ENCODE data around the gene ANKRD44.

Gene ANKRD44

GRCh38 chr2:197088694-197089093 lies 221.9 kb downstream of the ANKRD44 start:
- no peak overlapping the region for H3K4me3 ChIP-seq (ENCODE audit: low read length, poor library complexity, severe bottlenecking)
- no peaks in the 10 kb centered on the region for H3F3A ChIP-seq (ENCODE audit: low read depth)
- TF ChIP-seq CTCF (conservative IDR thresholded peaks at IDR 0.05; ENCODE audit: low read length) = no peak
- no peak for TF ChIP-seq EZH2phosphoT487 (IDR thresholded peaks at IDR 0.05; ENCODE audit: borderline replicate concordance)
- H4K20me1 ChIP-seq (ENCODE audit: insufficient read depth, low read length, poor library complexity, severe bottlenecking) = no peaks in the 10 kb centered on the region
- no peak overlapping the region for H2AFZ ChIP-seq (ENCODE audit: low read length)
- peaks cover 6% of the 10 kb centered on the region; the same call in 1 of the 2 replicates for H3K36me3 ChIP-seq (ENCODE audit: insufficient read depth, low read length)
- H3K9me3 ChIP-seq (ENCODE audit: insufficient read depth, low read depth, low read length) = no peaks in the 10 kb centered on the region
- no peaks in the 10 kb centered on the region for H3K27me3 ChIP-seq (ENCODE audit: insufficient read depth, low read length, poor library complexity, severe bottlenecking)
- H3K4me1 ChIP-seq (ENCODE audit: insufficient read depth, low read length, poor library complexity, severe bottlenecking) = peaks cover 12% of the 10 kb centered on the region
- H3K9ac ChIP-seq (ENCODE audit: low read depth, low read length, poor library complexity, severe bottlenecking) = no peak overlapping the region
- no peaks in the 10 kb centered on the region for H3K9me2 ChIP-seq (replicated peaks; ENCODE audit: low read depth, low read length)
- no peak overlapping the region for H3K4me2 ChIP-seq (ENCODE audit: low read depth, low read length, poor library complexity, severe bottlenecking)
- H3K79me2 ChIP-seq (ENCODE audit: insufficient read depth, low read length) = no peaks in the 10 kb centered on the region

- Histone ChIP-seq H3K4me1 (ENCODE audit: insufficient read depth, low read length, poor library complexity, severe bottlenecking) (peaks cover 12% of the 10 kb centered on the region), H3K9ac (ENCODE audit: low read depth, low read length, poor library complexity, severe bottlenecking) (no peak overlapping the region), H3K9me2 (replicated peaks; ENCODE audit: low read depth, low read length) (no peaks in the 10 kb centered on the region), H3K9me3 (ENCODE audit: insufficient read depth, low read depth, low read length) (no peaks in the 10 kb centered on the region), H3K4me3 (ENCODE audit: low read length, poor library complexity, severe bottlenecking) (no peak overlapping the region), H2AFZ (ENCODE audit: low read length) (no peak overlapping the region), H3K4me2 (ENCODE audit: low read depth, low read length, poor library complexity, severe bottlenecking) (no peak overlapping the region), H3K27me3 (ENCODE audit: insufficient read depth, low read length, poor library complexity, severe bottlenecking) (no peaks in the 10 kb centered on the region), H3K79me2 (ENCODE audit: insufficient read depth, low read length) (no peaks in the 10 kb centered on the region), H4K20me1 (ENCODE audit: insufficient read depth, low read length, poor library complexity, severe bottlenecking) (no peaks in the 10 kb centered on the region), H3F3A (ENCODE audit: low read depth) (no peaks in the 10 kb centered on the region), H3K36me3 (ENCODE audit: insufficient read depth, low read length) (peaks cover 18% of the 10 kb centered on the region; the same call in 1 of the 2 replicates)
- no peak for TF ChIP-seq EZH2phosphoT487 (IDR thresholded peaks at IDR 0.05; ENCODE audit: borderline replicate concordance)
- TF ChIP-seq CTCF (conservative IDR thresholded peaks at IDR 0.05; ENCODE audit: low read length) = no peak
These were observed 224.1 kb downstream of the ANKRD44 start for GRCh38 chr2:197086500-197086899.

- Histone ChIP-seq H3K9ac (ENCODE audit: low read depth, low read length, poor library complexity, severe bottlenecking) (no peak overlapping the region), H3K36me3 (ENCODE audit: insufficient read depth, low read length) (peaks cover 24% of the 10 kb centered on the region; the same call in 1 of the 2 replicates), H2AFZ (ENCODE audit: low read length) (no peak overlapping the region), H3K27me3 (ENCODE audit: insufficient read depth, low read length, poor library complexity, severe bottlenecking) (no peaks in the 10 kb centered on the region), H3K4me3 (ENCODE audit: low read length, poor library complexity, severe bottlenecking) (no peak overlapping the region), H3K9me3 (ENCODE audit: insufficient read depth, low read depth, low read length) (no peaks in the 10 kb centered on the region), H4K20me1 (ENCODE audit: insufficient read depth, low read length, poor library complexity, severe bottlenecking) (no peaks in the 10 kb centered on the region), H3F3A (ENCODE audit: low read depth) (no peaks in the 10 kb centered on the region), H3K79me2 (ENCODE audit: insufficient read depth, low read length) (no peaks in the 10 kb centered on the region), H3K9me2 (replicated peaks; ENCODE audit: low read depth, low read length) (no peaks in the 10 kb centered on the region), H3K4me1 (ENCODE audit: insufficient read depth, low read length, poor library complexity, severe bottlenecking) (peaks cover 12% of the 10 kb centered on the region), H3K4me2 (ENCODE audit: low read depth, low read length, poor library complexity, severe bottlenecking) (no peak overlapping the region)
- TF ChIP-seq EZH2phosphoT487 (IDR thresholded peaks at IDR 0.05; ENCODE audit: borderline replicate concordance) (no peak), CTCF (conservative IDR thresholded peaks at IDR 0.05; ENCODE audit: low read length) (no peak)
These were observed 224.9 kb downstream of the ANKRD44 start for GRCh38 chr2:197085665-197086064.
